Measurements from ENCODE around the gene SLC2A11.

- no peak for TF ChIP-seq CTCF (IDR thresholded peaks at IDR 0.05)
- TF ChIP-seq POLR2A (IDR thresholded peaks at IDR 0.05), result no peak
Measured at GRCh38 chr22:23820748-23821211, 36.9 kb upstream of the SLC2A11 start.

All from esophagus squamous epithelium (tissue), 4 donors.